Testis (tissue), 5 donors: ENCODE measurements around the gene ARPC5. TPM values are rescaled to one million over a fixed set of nuclear protein-coding genes. Genes with fewer than 3 reads are reported as not detected.
"Not testable (repeated sequence)": the region's sequence is repeated elsewhere in the genome, so short reads cannot be mapped to it uniquely, and the experiment has no call there.

Source experiments
- DNase-seq: peaks from one replicate; pipeline ENCODE4 v3.0.0-alpha.2; 2019
- H3K27ac ChIP-seq, 2 donors: fragments of 200-600 bp; sonication (generic); one replicate each; pipeline ENCODE4 v1.5.1; 2019
- H3K27me3 ChIP-seq: fragments of 200-600 bp; sonication (generic); one replicate; pipeline ENCODE4 v1.5.1; 2019
- H3K36me3 ChIP-seq: fragments of 200-600 bp; sonication (generic); one replicate; pipeline ENCODE4 v1.5.1; 2017; ENCODE audit warnings: low read depth; ENCODE audit errors: missing control alignments
- H3K4me1 ChIP-seq: fragments of 200-600 bp; sonication (generic); one replicate; pipeline ENCODE4 v1.5.1; 2019
- H3K4me3 ChIP-seq, 2 donors: fragments of 200-600 bp; sonication (generic); one replicate each; pipeline ENCODE4 v1.5.1; 2017 to 2019
- H3K9me3 ChIP-seq: fragments of 200-600 bp; sonication (generic); one replicate; pipeline ENCODE4 v1.5.1; 2017
- POLR2A ChIP-seq: fragments of 450-650 bp; IDR thresholded peaks from one replicate; pipeline ENCODE4 v1.6.1; 2017; ENCODE audit warnings: antibody characterized with exemption, mild to moderate bottlenecking, moderate library complexity
- WGBS, 2 donors: methylation state at CpG; one replicate each; pipeline ENCODE4 v1.1.5; 2018; 5-methylcytosine and 5-hydroxymethylcytosine counted together
- intact Hi-C: fragments of 100-400 bp; cut with DNase I; formaldehyde crosslinking; loops from one replicate; pipeline ENCODE4 v1.15.1; 2023; ENCODE audit warnings: low total_unique reads
- long read RNA-seq, 2 donors: transcript quantifications; one replicate each; lab custom pipeline, GENCODE V29; 2026
- polyA plus RNA-seq: library from polyadenylated mRNA; stranded (reverse); fragments of 350-450 nt; fragmentation: Illumina TruSeq; extraction: RNeasy Lipid Tissue Mini Kit (QIAGEN cat#74804); gene quantifications from one replicate; pipeline ENCODE4 v1.2.3, GENCODE V29; 2014; ENCODE audit warnings: low read depth, low replicate concordance; ENCODE audit not compliant: insufficient read depth
- total RNA-seq, 2 donors: library from RNA; depleted of rRNA; stranded (reverse); fragments of >200 nt; gene quantifications; one replicate each; pipeline ENCODE4 v1.2.3, GENCODE V29; 2016
- TF ChIP-seq, protein P1 (sequence below), 3 experiments: fragments of 450-650 bp in 2 of 3; fragments of 200-600 bp in 1 of 3; sonication (generic) in 1 of 3; IDR thresholded peaks; one replicate each; pipeline ENCODE4 v1.5.1; 2016 to 2019; ENCODE audit warnings: antibody characterized with exemption in 3 of 3, mild to moderate bottlenecking in 2 of 3, moderate library complexity in 1 of 3

Gene ARPC5
- total RNA-seq (10 to 100 TPM; 55.8 to 66.6 TPM), polyA plus RNA-seq (136 TPM)
- long read RNA-seq, donor 1, full-length matches to known transcripts: 181 of 214 reads
- long read RNA-seq, donor 1, partial matches to known transcripts: 12 of 214 reads
- long read RNA-seq, donor 1, other reads (novel, unspliced or antisense): 21 of 214 reads
- long read RNA-seq, donor 2, full-length matches to known transcripts: 69 of 82 reads
- long read RNA-seq, donor 2, partial matches to known transcripts: 5 of 82 reads
- long read RNA-seq, donor 2, other reads (novel, unspliced or antisense): 8 of 82 reads

DNA sequence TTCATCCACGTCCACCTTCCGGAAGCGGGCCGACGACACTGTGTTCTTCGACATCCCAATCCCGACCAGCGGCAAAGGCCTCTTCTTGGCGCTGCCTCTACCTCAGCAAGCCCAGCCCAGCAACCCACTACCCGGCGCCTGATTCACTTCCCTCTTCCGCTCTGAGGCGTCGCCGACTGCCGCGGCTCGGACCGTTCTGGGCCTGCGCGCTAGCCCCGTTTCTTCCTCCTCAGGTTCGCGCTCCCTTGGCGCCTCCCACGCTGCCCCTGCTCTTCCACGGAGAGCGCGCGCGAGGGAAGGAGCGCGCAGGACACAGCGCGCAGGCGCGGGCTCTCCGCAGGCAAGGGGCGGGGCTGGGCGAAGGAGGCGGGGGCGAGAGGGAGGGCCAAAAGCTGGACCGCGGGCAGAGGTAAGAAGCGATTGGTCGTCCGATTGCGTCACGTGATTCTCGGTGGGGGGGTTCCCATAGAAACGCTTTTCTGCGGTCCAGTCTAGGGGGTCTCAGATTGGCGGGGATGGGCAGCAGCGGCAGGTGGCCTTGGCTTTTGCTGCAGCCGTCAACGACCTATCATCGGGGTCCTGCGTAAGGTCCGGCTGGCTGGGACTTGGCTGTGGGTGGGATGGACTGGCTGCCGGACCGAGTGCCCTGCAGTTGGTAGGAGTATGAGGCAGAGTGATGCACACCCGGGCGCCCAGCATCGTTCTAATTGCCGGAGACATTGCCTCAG lies at the start of gene ARPC5:
TSS of gene ARPC5 (minus strand) at position 178 of the 728 bp plus-strand sequence. CDS start at position 54, 124 bp downstream.
- no peaks in the 10 kb centered on the region for H3K9me3 ChIP-seq
- peak; percentile 97 for DNase-seq
- WGBS, 2 donors: 0 to 1% methylated on average over 22 to 65 of the region's 65 CpGs
- H3K27ac ChIP-seq: peak within 1 kb of the TSS; percentile 96 to 97
- intact Hi-C loops: no loop called here
- TF ChIP-seq, protein P1, sequence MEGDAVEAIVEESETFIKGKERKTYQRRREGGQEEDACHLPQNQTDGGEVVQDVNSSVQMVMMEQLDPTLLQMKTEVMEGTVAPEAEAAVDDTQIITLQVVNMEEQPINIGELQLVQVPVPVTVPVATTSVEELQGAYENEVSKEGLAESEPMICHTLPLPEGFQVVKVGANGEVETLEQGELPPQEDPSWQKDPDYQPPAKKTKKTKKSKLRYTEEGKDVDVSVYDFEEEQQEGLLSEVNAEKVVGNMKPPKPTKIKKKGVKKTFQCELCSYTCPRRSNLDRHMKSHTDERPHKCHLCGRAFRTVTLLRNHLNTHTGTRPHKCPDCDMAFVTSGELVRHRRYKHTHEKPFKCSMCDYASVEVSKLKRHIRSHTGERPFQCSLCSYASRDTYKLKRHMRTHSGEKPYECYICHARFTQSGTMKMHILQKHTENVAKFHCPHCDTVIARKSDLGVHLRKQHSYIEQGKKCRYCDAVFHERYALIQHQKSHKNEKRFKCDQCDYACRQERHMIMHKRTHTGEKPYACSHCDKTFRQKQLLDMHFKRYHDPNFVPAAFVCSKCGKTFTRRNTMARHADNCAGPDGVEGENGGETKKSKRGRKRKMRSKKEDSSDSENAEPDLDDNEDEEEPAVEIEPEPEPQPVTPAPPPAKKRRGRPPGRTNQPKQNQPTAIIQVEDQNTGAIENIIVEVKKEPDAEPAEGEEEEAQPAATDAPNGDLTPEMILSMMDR (IDR thresholded peaks at IDR 0.05): no peak
- TF ChIP-seq POLR2A: peak; percentile 75
- peaks cover 33% of the 10 kb centered on the region for H3K4me1 ChIP-seq
- peak within 1 kb of the TSS; percentile 74 to 99 for H3K4me3 ChIP-seq
- no peaks in the 10 kb centered on the region for H3K27me3 ChIP-seq
- H3K36me3 ChIP-seq: no peaks in the 10 kb centered on the region

DNA sequence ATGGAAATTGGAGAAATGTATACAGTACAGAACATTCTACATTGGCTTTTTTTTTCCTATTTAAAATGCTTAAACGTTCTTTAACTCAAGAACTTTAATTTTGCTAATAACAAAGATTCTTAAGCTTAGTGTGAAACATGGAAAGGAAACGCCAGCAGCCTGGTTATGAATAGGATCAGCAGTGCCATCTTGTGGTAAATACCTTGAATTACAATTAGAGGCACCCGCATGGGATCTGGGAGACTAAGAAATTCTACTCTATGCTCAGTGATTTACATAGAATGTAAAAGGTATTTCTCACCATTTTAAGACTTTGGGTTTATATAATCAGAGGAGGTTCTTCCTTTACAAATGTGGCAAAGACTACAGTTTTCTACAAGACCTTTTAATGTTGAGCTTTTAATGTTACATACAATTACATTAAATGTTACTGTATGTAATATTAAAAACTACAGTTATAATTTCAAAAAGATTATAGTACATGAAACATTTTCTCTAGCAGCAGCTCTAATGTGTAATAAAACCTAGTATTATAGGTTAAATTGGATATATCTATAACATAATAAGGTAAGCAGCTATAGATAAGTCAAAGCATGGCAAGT lies 49.6 kb upstream of the ARPC5 start:
- H3K4me1 ChIP-seq: no peaks in the 10 kb centered on the region
- TF ChIP-seq, protein P1 (IDR thresholded peaks at IDR 0.05): peak; percentile 59 to 78 (median 72)
- no peak for TF ChIP-seq POLR2A
- peak; percentile 46 for DNase-seq
- no peak overlapping the region for H3K27ac ChIP-seq
- intact Hi-C loops: no loop called here
- WGBS, 2 donors: 45 to 47% methylated on average over 3 of the region's 3 CpGs
- H3K4me3 ChIP-seq: no peak overlapping the region
- no peaks in the 10 kb centered on the region for H3K27me3 ChIP-seq
- no peaks in the 10 kb centered on the region for H3K9me3 ChIP-seq
- no peaks in the 10 kb centered on the region for H3K36me3 ChIP-seq

DNA sequence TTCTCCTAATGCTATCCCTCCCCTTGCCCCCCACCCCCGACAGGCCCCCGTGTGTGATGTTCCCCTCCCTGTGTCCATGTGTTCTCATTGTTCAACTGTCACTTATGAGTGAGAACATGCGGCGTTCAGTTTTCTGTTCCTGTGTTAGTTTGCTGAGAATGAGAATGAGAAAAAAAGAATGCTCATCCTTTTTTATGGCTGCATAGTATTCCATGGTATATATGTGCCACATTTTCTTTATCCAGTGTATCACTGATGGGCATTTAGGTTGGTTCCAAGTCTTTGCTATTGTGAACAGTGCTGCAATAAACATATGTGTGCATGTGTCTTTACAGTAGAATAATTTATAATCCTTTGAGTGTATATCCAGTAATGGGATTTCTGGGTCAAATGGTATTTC lies 43.8 kb upstream of the ARPC5 start:
- DNase-seq, intact Hi-C loops, H3K4me1 ChIP-seq, H3K27ac ChIP-seq, H3K27me3 ChIP-seq, H3K4me3 ChIP-seq, H3K9me3 ChIP-seq, H3K36me3 ChIP-seq: not testable (repeated sequence)
- 94 to 96% methylated on average over 4 of the region's 4 CpGs for WGBS, 2 donors

DNA sequence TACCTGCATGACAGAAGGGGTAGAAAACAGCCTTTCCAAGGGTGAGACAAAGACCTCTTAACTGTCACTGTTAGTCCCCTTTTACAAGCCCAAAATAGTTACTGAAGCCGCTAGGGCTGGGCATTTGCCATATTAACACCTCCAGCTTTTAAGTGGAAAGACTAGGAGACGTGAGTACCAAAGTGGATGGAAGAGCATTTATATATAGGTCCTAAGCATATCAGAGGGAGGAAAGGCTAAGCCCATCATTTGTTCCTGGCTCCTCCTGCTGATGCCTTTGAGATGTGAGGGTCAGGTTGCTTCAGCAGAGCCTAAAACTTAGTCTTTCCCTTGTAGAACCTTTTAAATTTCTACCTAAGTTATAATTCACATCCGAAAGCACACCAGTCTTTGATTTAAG lies 43.2 kb upstream of the ARPC5 start:
- TF ChIP-seq POLR2A: no peak
- TF ChIP-seq, protein P1 (IDR thresholded peaks at IDR 0.05): no peak
- no peaks in the 10 kb centered on the region for H3K27me3 ChIP-seq
- H3K9me3 ChIP-seq: no peaks in the 10 kb centered on the region
- no peak overlapping the region for H3K4me3 ChIP-seq
- WGBS, 2 donors: 94 to 95% methylated on average over 3 of the region's 3 CpGs
- no peak for DNase-seq
- H3K4me1 ChIP-seq: no peaks in the 10 kb centered on the region
- H3K36me3 ChIP-seq: no peaks in the 10 kb centered on the region
- H3K27ac ChIP-seq: no peak overlapping the region
- intact Hi-C loops: no loop called here

DNA sequence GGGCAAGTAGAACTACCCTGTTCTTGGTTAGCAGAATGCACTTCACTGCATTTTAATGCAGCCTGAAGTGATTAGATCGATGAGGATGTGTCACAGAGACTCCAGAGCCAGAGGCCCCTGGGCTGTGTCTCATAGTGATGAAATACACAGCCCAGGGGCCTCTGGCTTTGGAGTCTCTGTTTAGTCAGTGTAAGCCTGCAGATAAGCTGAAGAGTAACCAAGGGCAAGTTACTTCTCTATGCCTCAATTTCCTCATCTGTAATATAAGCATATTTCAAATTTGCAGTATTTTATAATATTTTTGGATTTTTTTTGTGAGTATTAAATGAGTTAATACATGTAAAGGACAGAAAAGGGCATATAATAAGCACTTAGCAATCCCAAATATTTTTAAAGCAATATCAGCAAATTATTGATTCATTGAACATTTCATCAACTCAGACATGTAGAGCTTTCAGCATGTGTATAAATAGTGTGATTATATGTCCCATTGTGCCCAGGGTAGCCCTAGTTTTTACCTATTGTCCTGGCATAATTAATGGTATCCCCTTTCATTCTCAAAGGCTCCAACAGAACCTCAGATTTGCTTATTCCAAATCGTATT lies 41.1 kb upstream of the ARPC5 start:
- Histone ChIP-seq H3K27ac (no peak overlapping the region), H3K36me3 (no peaks in the 10 kb centered on the region), H3K4me3 (no peak overlapping the region), H3K27me3 (no peaks in the 10 kb centered on the region), H3K4me1 (no peaks in the 10 kb centered on the region), H3K9me3 (no peaks in the 10 kb centered on the region)
- WGBS, 2 donors: 73 to 91% methylated on average over 2 of the region's 2 CpGs
- TF ChIP-seq, protein P1 (IDR thresholded peaks at IDR 0.05): no peak
- TF ChIP-seq POLR2A: no peak
- no peak for DNase-seq
- intact Hi-C loops: no loop called here
